HepG2 (cell line): Measurements from ENCODE around the gene SF3B6. TPM values are rescaled to one million over a fixed set of nuclear protein-coding genes. Genes with fewer than 3 reads are reported as not detected.

Experiments
- ATAC-seq: fragments of 200-7000 bp; cut with Tn5 transposase; 3 replicates; pipeline ENCODE4 v1.9.1; 2020; ENCODE audit warnings: mild to moderate bottlenecking, moderate library complexity
- BruUV-seq: library from RNA; stranded (reverse); fragments of 400-500 nt; replicated peaks from 2 replicates; lab custom pipeline; 2021; lab: Mats Ljungman, UMichigan
- CTCF ChIA-PET: fragments of 300-600 bp; formaldehyde crosslinking; extraction: SDS; loops from one replicate; lab custom pipeline; 2021; ENCODE audit warnings: low total read pairs, inconsistent platforms, low intra/inter-chr PET ratio; lab: Yijun Ruan, JAX
- POLR2A ChIA-PET: fragments of 350-600 bp; sonication (Branson Sonifier 250); formaldehyde crosslinking; loops from one replicate; lab custom pipeline; 2020; ENCODE audit warnings: antibody characterized with exemption, inconsistent platforms; lab: Yijun Ruan, JAX
- DNase-seq: peaks from one replicate; pipeline ENCODE4 v3.0.0-alpha.2; 2015; ENCODE audit warnings: low spot score
- FAIRE-seq: peaks from 3 replicates; lab custom pipeline; 2011; peaks lifted over from hg19 to GRCh38; lab: Jason Lieb, UNC
- H2AFZ ChIP-seq: one replicate; pipeline ENCODE4 v1.6.1; 2011; ENCODE audit warnings: low read length, inconsistent platforms
- H3K27ac ChIP-seq: fragments of 300-600 bp; 3 replicates; pipeline ENCODE4 v1.8.0; 2011; ENCODE audit warnings: mixed run types, mild to moderate bottlenecking, mixed read lengths, low read length, inconsistent platforms; ENCODE audit not compliant: insufficient read depth; ENCODE audit errors: extremely low read length
- H3K27me3 ChIP-seq, 2 experiments: fragments of 200-600 bp in 1 of 2; 2 replicates in 1 of 2; 3 replicates in 1 of 2; pipeline versions ENCODE4 v1.6.0 to v1.8.0; 2011; ENCODE audit warnings: low read length in 2 of 2, mild to moderate bottlenecking in 2 of 2, moderate library complexity in 2 of 2, inconsistent platforms in 1 of 2; ENCODE audit not compliant: insufficient read depth in 2 of 2, control insufficient read depth in 1 of 2
- H3K36me3 ChIP-seq, 2 experiments: fragments of 200-600 bp in 1 of 2; replicated peaks in 1 of 2; 2 replicates in 1 of 2; 3 replicates in 1 of 2; pipeline versions ENCODE4 v1.5.1 to v1.8.0; 2011; ENCODE audit warnings: low read length in 2 of 2, inconsistent platforms in 1 of 2; ENCODE audit not compliant: insufficient read depth in 2 of 2, control insufficient read depth in 1 of 2
- H3K4me1 ChIP-seq: 2 replicates; pipeline ENCODE4 v1.5.1; 2012; ENCODE audit warnings: low read length, inconsistent platforms; ENCODE audit not compliant: insufficient read depth
- H3K4me2 ChIP-seq: 2 replicates; pipeline ENCODE4 v1.6.0; 2011; ENCODE audit warnings: low read depth, low read length, inconsistent platforms
- H3K4me3 ChIP-seq, 3 experiments: fragments of 200-600 bp in 1 of 3; sonication (generic), shearing (Covaris generic) in 1 of 3; replicated peaks in 1 of 3; 2 replicates each; pipeline ENCODE4 v1.5.1; 2011 to 2016; ENCODE audit warnings: low read length in 3 of 3, inconsistent platforms in 2 of 3, low read depth in 2 of 3, mild to moderate bottlenecking in 2 of 3, control low read depth in 1 of 3, mixed read lengths in 1 of 3; ENCODE audit not compliant: insufficient read depth in 1 of 3
- H3K79me2 ChIP-seq: one replicate; pipeline ENCODE4 v1.6.1; 2011; ENCODE audit warnings: low read length, inconsistent platforms; ENCODE audit not compliant: insufficient read depth
- H3K9ac ChIP-seq: 2 replicates; pipeline ENCODE4 v1.6.0; 2011; ENCODE audit warnings: mild to moderate bottlenecking, low read depth, low read length, inconsistent platforms; ENCODE audit not compliant: insufficient read depth
- H3K9me3 ChIP-seq: 2 replicates; pipeline ENCODE4 v1.5.1; 2012; ENCODE audit warnings: mild to moderate bottlenecking, low read length
- H4K20me1 ChIP-seq: 2 replicates; pipeline ENCODE4 v1.6.0; 2011; ENCODE audit warnings: inconsistent platforms, mild to moderate bottlenecking, low read length, moderate library complexity; ENCODE audit not compliant: insufficient read depth
- CSRNP1 ChIP-seq: sonication (generic); formaldehyde crosslinking; IDR thresholded peaks from 2 replicates; pipeline ENCODE4 v1.8.1; 2023; ENCODE audit warnings: mild to moderate bottlenecking, missing genetic modification reagents
- GFI1 ChIP-seq: sonication (generic); formaldehyde crosslinking; IDR thresholded peaks from 2 replicates; pipeline ENCODE4 v1.5.0; 2020; ENCODE audit warnings: missing genetic modification reagents, mild to moderate bottlenecking, borderline replicate concordance
- IRX3 ChIP-seq: sonication (generic); formaldehyde crosslinking; IDR thresholded peaks from 2 replicates; pipeline ENCODE4 v1.8.1; 2023; ENCODE audit warnings: mild to moderate bottlenecking, low read depth, missing genetic modification reagents, borderline replicate concordance
- NCOA2 ChIP-seq: sonication (generic); formaldehyde crosslinking; IDR thresholded peaks from 2 replicates; pipeline ENCODE4 v1.8.0; 2022; ENCODE audit warnings: inconsistent platforms
- RERE ChIP-seq: IDR thresholded peaks from 2 replicates; pipeline ENCODE4 v1.6.1; 2016; ENCODE audit warnings: low read depth, missing genetic modification reagents, missing compliant biosample characterization
- RFX1 ChIP-seq: fragments of 450-650 bp; IDR thresholded peaks from 2 replicates; pipeline ENCODE4 v1.6.1; 2017
- SALL2 ChIP-seq: sonication (generic); formaldehyde crosslinking; IDR thresholded peaks from 2 replicates; pipeline ENCODE4 v1.8.1; 2023; ENCODE audit warnings: mild to moderate bottlenecking, missing genetic modification reagents, inconsistent platforms
- ZNF34 ChIP-seq: sonication (generic); formaldehyde crosslinking; IDR thresholded peaks from 2 replicates; pipeline ENCODE4 v1.4.0; 2020; ENCODE audit warnings: mild to moderate bottlenecking, missing genetic modification reagents, borderline replicate concordance
- ZNF343 ChIP-seq: sonication (generic); formaldehyde crosslinking; IDR thresholded peaks from 2 replicates; pipeline ENCODE4 v1.4.0; 2020; ENCODE audit warnings: mild to moderate bottlenecking, missing genetic modification reagents
- ZNF547 ChIP-seq: sonication (generic); formaldehyde crosslinking; IDR thresholded peaks from 2 replicates; pipeline ENCODE4 v1.5.1; 2020; ENCODE audit warnings: mild to moderate bottlenecking, missing genetic modification reagents
- ZNF792 ChIP-seq: IDR thresholded peaks from 2 replicates; pipeline ENCODE4 v1.6.1; 2016
- ZNF879 ChIP-seq: sonication (generic); formaldehyde crosslinking; IDR thresholded peaks from 2 replicates; pipeline ENCODE4 v1.8.1; 2023; ENCODE audit warnings: missing genetic modification reagents
- WGBS: methylation state at CpG from one replicate; pipeline ENCODE4 v1.1.6; 2017; ENCODE audit warnings: low lambda C conversion rate; 5-methylcytosine and 5-hydroxymethylcytosine counted together
- in situ Hi-C: cut with HindIII; loops from 2 replicates; pipeline ENCODE4 v1.10.0; 2017; ENCODE audit warnings: low pct_unique_long_range_greater_than_20kb; ENCODE audit not compliant: extremely low pct_ligation_motif_present
- intact Hi-C: fragments of 100-400 bp; cut with micrococcal nuclease; formaldehyde crosslinking; loops from one replicate; pipeline ENCODE4 v1.10.0; 2022; ENCODE audit not compliant: unreplicated experiment
- polyA plus RNA-seq, 8 experiments: library from polyadenylated mRNA; depleted of rRNA in 3 of 8; stranded (reverse) in 7 of 8; unstranded in 1 of 8; fragments of >200 nt; fragmentation: Illumina TruSeq in 4 of 8; extraction: Trizol in 4 of 8; gene quantifications; 2 replicates each; pipeline versions ENCODE4 v1.2.1 to v1.2.3, GENCODE V29; 2011 to 2016; ENCODE audit warnings: low read depth in 4 of 8, missing spikeins in 1 of 8, mixed read lengths in 1 of 8; ENCODE audit not compliant: insufficient read depth in 1 of 8
- total RNA-seq, 5 experiments: library from RNA; depleted of rRNA; stranded (reverse); fragments of >200 nt; fragmentation: Illumina TruSeq; extraction: Trizol; gene quantifications; 2 replicates each; pipeline ENCODE4 v1.2.3, GENCODE V29; 2016; ENCODE audit warnings: low read depth in 1 of 5
- TF ChIP-seq, protein P1 (sequence below): sonication (generic); formaldehyde crosslinking; IDR thresholded peaks from 2 replicates; pipeline ENCODE4 v1.9.0; 2021; ENCODE audit warnings: missing genetic modification reagents, borderline replicate concordance

SF3B6 gene
- total and polyA plus RNA-seq, 2 of the 13 experiments (the other 11 are each of a cell fraction or from before 2014, with no cell fraction given): 177 to 182 TPM

GRCh38 chr2:24082787-24083566, 6.9 kb upstream of the SF3B6 start:
- Histone ChIP-seq H3K27ac (peak overlapping the region; percentile 89), H2AFZ (peak overlapping the region; percentile 69), H3K4me2 (peak overlapping the region; percentile 91), H3K4me1 (peaks cover 21% of the 10 kb centered on the region), H3K36me3 (peaks cover 5 to 9% of the 10 kb centered on the region in 2 experiments; a peak in 3 of 5 replicates), H3K9ac (peak overlapping the region; percentile 79), H3K4me3 (peak overlapping the region; percentile 67 to 84 (median 74)), H3K79me2 (no peaks in the 10 kb centered on the region), H4K20me1 (no peaks in the 10 kb centered on the region), H3K27me3 (no peaks in the 10 kb centered on the region; a peak in 1 of 5 replicates), H3K9me3 (no peaks in the 10 kb centered on the region)
- DNase-seq (no peak), ATAC-seq (no peak), FAIRE-seq (no peak)
- in situ Hi-C loops (loop anchor here (10.0 kb wide), 1 partner anchor 82 kb away; no protein-coding TSS in a partner anchor), intact Hi-C loops (loop anchor here (5.0 kb wide), 1 partner anchor 261 kb away; no protein-coding TSS in a partner anchor)
- POLR2A ChIA-PET: interaction anchor here (1.0 to 3.4 kb wide), 26 partner anchors 7 to 317 kb away, joined by 3 to 99 read pairs (median 8); partner anchors contain the start of genes ATAD2B, FAM228B, ITSN2 and PFN4
- BruUV-seq: no TSS peak
- WGBS: 69% methylated on average over 7 of the region's 8 CpGs
- CTCF ChIA-PET: interaction anchor here (0.6 to 3.5 kb wide), 4 partner anchors 69 to 156 kb away, joined by 4 to 71 read pairs (median 14); partner anchors contain the start of gene ATAD2B
- TF ChIP-seq SALL2 (no peak), NCOA2 (CRISPR knock-in tag) (no peak), ZNF34 (no peak), ZNF343 (CRISPR knock-in tag) (no peak), IRX3 (CRISPR knock-in tag) (no peak), RFX1 (no peak), RERE (no peak), CSRNP1 (CRISPR knock-in tag) (no peak), GFI1 (CRISPR knock-in tag) (no peak), ZNF547 (CRISPR knock-in tag) (peak; percentile 31; the same call in 1 of the 2 replicates), ZNF879 (no peak; the same call in 1 of the 2 replicates), ZNF792 (CRISPR knock-in tag) (no peak)
- TF ChIP-seq, protein P1, sequence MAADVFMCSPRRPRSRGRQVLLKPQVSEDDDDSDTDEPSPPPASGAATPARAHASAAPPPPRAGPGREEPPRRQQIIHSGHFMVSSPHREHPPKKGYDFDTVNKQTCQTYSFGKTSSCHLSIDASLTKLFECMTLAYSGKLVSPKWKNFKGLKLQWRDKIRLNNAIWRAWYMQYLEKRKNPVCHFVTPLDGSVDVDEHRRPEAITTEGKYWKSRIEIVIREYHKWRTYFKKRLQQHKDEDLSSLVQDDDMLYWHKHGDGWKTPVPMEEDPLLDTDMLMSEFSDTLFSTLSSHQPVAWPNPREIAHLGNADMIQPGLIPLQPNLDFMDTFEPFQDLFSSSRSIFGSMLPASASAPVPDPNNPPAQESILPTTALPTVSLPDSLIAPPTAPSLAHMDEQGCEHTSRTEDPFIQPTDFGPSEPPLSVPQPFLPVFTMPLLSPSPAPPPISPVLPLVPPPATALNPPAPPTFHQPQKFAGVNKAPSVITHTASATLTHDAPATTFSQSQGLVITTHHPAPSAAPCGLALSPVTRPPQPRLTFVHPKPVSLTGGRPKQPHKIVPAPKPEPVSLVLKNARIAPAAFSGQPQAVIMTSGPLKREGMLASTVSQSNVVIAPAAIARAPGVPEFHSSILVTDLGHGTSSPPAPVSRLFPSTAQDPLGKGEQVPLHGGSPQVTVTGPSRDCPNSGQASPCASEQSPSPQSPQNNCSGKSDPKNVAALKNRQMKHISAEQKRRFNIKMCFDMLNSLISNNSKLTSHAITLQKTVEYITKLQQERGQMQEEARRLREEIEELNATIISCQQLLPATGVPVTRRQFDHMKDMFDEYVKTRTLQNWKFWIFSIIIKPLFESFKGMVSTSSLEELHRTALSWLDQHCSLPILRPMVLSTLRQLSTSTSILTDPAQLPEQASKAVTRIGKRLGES: no peak
